CD4-positive, CD25-positive, alpha-beta regulatory T cell (primary cell): ENCODE results near the gene MIX23. TPM values are rescaled to one million over a fixed set of nuclear protein-coding genes. Genes with fewer than 3 reads are reported as not detected.
A peak's percentile ranks its signal among the peaks of the same experiment; 100 is the strongest.

Experiments used
- ATAC-seq, 2 donors: fragments of 150-1000 bp; cut with Tn5 transposase; one replicate each; pipeline ENCODE4 v1.10.0; 2021; ENCODE audit warnings: low read depth in 2 of 2, moderate number of reproducible peaks in 2 of 2, moderate library complexity in 1 of 2
- DNase-seq, 3 donors: peaks; one replicate each; pipeline versions ENCODE4 v3.0.0 to v3.0.0-alpha.2; 2012 to 2022; ENCODE audit warnings: mixed read lengths in 1 of 3
- H3K27ac ChIP-seq: one replicate; pipeline ENCODE4 v1.7.0; 2013; ENCODE audit warnings: mild to moderate bottlenecking, low read length; ENCODE audit not compliant: insufficient read depth, poor library complexity, severe bottlenecking
- H3K27me3 ChIP-seq: one replicate; pipeline ENCODE4 v1.7.0; 2013; ENCODE audit warnings: low read length; ENCODE audit not compliant: control insufficient read depth, insufficient read depth
- H3K36me3 ChIP-seq: one replicate; pipeline ENCODE4 v1.7.0; 2013; ENCODE audit warnings: mild to moderate bottlenecking, low read length, moderate library complexity; ENCODE audit not compliant: control insufficient read depth, insufficient read depth
- H3K4me1 ChIP-seq: 2 replicates; pipeline ENCODE4 v1.7.0; 2013; ENCODE audit warnings: mild to moderate bottlenecking, low read length; ENCODE audit not compliant: insufficient read depth, control insufficient read depth, poor library complexity, severe bottlenecking
- H3K4me3 ChIP-seq: one replicate; pipeline ENCODE4 v1.7.0; 2013; ENCODE audit warnings: low read depth, mild to moderate bottlenecking, low read length, moderate library complexity
- H3K9me3 ChIP-seq, 2 experiments: 1 replicate in 1 of 2; 2 replicates in 1 of 2; pipeline ENCODE4 v1.7.0; 2013; ENCODE audit warnings: low read length in 2 of 2, mild to moderate bottlenecking in 1 of 2, moderate library complexity in 1 of 2; ENCODE audit not compliant: control insufficient read depth in 2 of 2
- H3K27ac Mint-ChIP-seq, 3 donors: one replicate each; pipeline ENCODE4 v1.8.0; 2020 to 2022; ENCODE audit warnings: mild to moderate bottlenecking in 3 of 3, mixed read lengths in 3 of 3, moderate library complexity in 2 of 3
- H3K27me3 Mint-ChIP-seq: one replicate; pipeline ENCODE4 v1.8.0; 2022; ENCODE audit warnings: mild to moderate bottlenecking, mixed read lengths
- H3K36me3 Mint-ChIP-seq: one replicate; pipeline ENCODE4 v1.8.0; 2020; ENCODE audit warnings: mixed read lengths
- H3K4me1 Mint-ChIP-seq, 4 donors: one replicate each; pipeline ENCODE4 v1.8.0; 2020 to 2022; ENCODE audit warnings: mixed read lengths in 4 of 4, mild to moderate bottlenecking in 1 of 4
- H3K4me3 Mint-ChIP-seq, 4 donors: one replicate each; pipeline ENCODE4 v1.8.0; 2020 to 2022; ENCODE audit warnings: mild to moderate bottlenecking in 4 of 4, mixed read lengths in 4 of 4, moderate library complexity in 3 of 4
- H3K9me3 Mint-ChIP-seq, 7 donors: one replicate each; pipeline ENCODE4 v1.8.0; 2020 to 2022; ENCODE audit warnings: mixed read lengths in 7 of 7, mild to moderate bottlenecking in 3 of 7, moderate library complexity in 2 of 7
- polyA plus RNA-seq, 4 donors: library from polyadenylated mRNA; unstranded; fragments of 300-500 nt; fragmentation: Illumina TruSeq; gene quantifications; one replicate each; pipeline ENCODE4 v1.2.3, GENCODE V29; 2021
- total RNA-seq: library from RNA; stranded (reverse); gene quantifications from one replicate; pipeline ENCODE4 v1.2.3, GENCODE V29; 2022

MIX23 gene
- total and polyA plus RNA-seq, 5 donors from 2014 or later = 14.1 to 33.1 (median 23.5) TPM

DNA sequence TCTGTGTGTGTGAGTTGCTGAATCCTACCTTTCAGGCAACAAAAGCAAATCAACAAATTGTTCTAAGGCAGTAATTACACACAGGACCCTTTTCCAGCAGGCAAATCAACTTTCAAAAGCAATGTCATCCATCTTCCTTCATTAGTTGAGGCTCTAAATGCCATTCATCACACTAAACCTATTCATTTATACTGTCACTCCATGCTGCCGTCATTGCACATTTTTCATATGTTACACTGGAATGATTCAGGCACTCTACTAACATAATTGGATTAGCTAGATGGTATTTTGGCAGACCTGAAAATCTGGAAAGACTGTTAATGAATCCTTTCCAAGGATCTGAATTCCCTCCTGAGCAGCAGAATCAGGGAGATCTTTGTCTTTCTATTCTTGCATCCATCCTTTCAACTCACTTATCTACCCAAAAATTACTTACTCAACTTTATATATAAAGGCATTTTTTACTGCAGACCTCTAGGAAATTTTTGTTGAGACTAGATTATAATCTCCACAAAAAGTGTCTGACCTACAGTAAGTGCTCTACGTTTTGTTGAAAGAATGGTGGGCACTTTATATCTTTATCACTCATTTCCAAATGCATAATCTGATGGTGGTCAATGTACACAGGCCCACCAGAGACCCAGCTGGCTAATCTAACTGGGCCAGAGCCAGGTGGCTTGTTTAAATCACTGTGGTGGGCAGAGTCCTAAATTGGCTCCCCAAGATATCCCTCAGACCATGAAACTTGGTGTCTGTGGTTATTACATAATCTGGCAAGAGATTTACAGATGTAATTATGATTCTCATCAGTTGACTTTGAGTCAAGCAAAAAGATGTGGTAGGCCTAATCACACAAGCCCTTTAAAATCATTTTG, 25.0 kb downstream of the MIX23 start:
- no peaks in the 10 kb centered on the region for H3K4me1 ChIP-seq
- H3K27ac Mint-ChIP-seq = peak overlapping the region in 1 of 3 donors; percentile 26
- H3K36me3 Mint-ChIP-seq = peaks cover 19% of the 10 kb centered on the region
- peaks cover 11% of the 10 kb centered on the region for H3K36me3 ChIP-seq
- H3K27me3 ChIP-seq = no peaks in the 10 kb centered on the region
- no peaks in the 10 kb centered on the region for H3K9me3 ChIP-seq
- no peaks in the 10 kb centered on the region for H3K27me3 Mint-ChIP-seq
- no peaks in the 10 kb centered on the region for H3K9me3 Mint-ChIP-seq
- no peak overlapping the region for H3K4me3 ChIP-seq
- DNase-seq = no peak
- ATAC-seq = no peak
- no peak overlapping the region for H3K27ac ChIP-seq
- H3K4me1 Mint-ChIP-seq = no peaks in the 10 kb centered on the region
- no peak overlapping the region for H3K4me3 Mint-ChIP-seq

DNA sequence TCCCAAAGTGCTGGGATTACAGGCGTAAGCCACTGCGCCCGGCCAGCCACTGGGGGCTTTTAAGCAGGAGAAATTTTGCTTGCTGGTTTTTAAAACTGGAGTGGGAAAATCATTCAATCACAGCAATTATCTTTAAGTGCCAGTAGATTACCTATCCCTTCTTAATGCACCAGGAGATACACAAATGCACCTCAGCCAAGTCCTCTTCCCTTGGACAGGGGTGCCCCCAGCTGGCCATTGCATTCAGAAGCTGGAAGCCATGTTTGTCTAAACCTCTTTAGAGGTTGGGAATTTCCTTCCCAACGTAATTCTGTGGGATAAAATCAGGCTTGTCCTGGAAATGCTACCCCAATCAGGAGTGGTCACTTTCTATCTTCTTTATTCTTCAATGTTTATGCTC, 26.6 kb downstream of the MIX23 start:
- Mint-ChIP-seq H3K36me3 (peaks cover 12% of the 10 kb centered on the region), H3K4me1 (no peaks in the 10 kb centered on the region), H3K4me3 (no peak overlapping the region), H3K27me3 (no peaks in the 10 kb centered on the region), H3K27ac (no peak overlapping the region), H3K9me3 (no peaks in the 10 kb centered on the region)
- Histone ChIP-seq H3K27ac (no peak overlapping the region), H3K36me3 (peaks cover 3% of the 10 kb centered on the region), H3K4me3 (no peak overlapping the region), H3K4me1 (no peaks in the 10 kb centered on the region), H3K9me3 (no peaks in the 10 kb centered on the region), H3K27me3 (no peaks in the 10 kb centered on the region)
- ATAC-seq (no peak), DNase-seq (peak in 1 of 3 donors; percentile 30)

DNA sequence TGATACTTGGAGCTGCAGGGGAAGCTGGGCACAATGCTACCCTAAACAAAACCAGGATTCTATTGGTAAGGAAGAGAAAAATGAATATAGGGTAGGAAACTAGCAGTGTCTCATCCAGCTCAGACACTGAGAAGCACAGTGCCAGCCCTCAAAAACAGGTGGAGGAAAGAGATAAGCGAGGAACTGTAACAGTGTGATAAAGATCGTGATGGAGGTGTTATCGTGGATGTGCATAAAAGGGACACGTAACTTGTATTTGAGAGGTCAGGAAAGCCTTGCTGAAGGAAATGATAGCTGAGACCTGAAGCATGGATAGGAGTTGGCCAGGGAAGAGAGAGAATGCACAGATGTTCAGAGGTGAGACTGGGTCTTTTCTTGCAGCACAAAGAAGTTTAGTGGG, 27.4 kb downstream of the MIX23 start:
- no peaks in the 10 kb centered on the region for H3K27me3 Mint-ChIP-seq
- Histone ChIP-seq H3K9me3 (no peaks in the 10 kb centered on the region), H3K27me3 (no peaks in the 10 kb centered on the region), H3K36me3 (peaks cover 3% of the 10 kb centered on the region), H3K27ac (no peak overlapping the region), H3K4me3 (no peak overlapping the region), H3K4me1 (no peaks in the 10 kb centered on the region)
- peaks cover 12% of the 10 kb centered on the region for H3K36me3 Mint-ChIP-seq
- H3K4me3 Mint-ChIP-seq = no peak overlapping the region
- peak overlapping the region; percentile 1 to 45 (median 10) for H3K27ac Mint-ChIP-seq
- DNase-seq = no peak
- ATAC-seq = no peak
- H3K9me3 Mint-ChIP-seq = no peaks in the 10 kb centered on the region
- no peaks in the 10 kb centered on the region for H3K4me1 Mint-ChIP-seq

DNA sequence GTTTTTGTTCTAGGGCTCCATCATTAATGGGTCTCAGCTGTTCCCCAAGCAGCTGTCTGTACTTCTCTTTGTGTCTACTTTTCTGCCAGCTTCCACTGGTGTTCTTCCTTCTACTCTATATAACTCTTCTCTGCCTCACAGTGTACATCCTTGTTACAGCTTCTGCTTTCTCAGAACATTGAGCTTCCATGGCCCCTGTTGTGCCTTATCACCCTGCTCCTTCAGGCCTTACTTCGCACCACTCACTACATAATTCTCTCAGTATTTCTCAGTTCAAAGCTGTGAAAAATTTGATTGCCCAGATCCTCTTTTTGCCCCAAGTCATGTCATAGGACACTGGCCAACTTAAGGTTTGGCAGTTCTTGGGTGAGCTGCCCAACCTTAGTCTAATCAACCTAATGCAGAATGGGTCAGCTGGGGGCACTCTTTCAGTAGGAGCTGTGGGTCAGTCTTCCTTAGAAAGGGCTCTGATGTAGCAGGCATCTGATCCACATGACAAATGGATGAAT, 29.1 kb downstream of the MIX23 start:
- Mint-ChIP-seq H3K36me3 (peaks cover 8% of the 10 kb centered on the region), H3K27me3 (no peaks in the 10 kb centered on the region), H3K27ac (peak overlapping the region in 1 of 3 donors; percentile 46), H3K4me1 (no peaks in the 10 kb centered on the region), H3K4me3 (no peak overlapping the region), H3K9me3 (no peaks in the 10 kb centered on the region)
- Histone ChIP-seq H3K4me3 (no peak overlapping the region), H3K4me1 (no peaks in the 10 kb centered on the region), H3K9me3 (no peaks in the 10 kb centered on the region), H3K27ac (no peak overlapping the region), H3K27me3 (no peaks in the 10 kb centered on the region), H3K36me3 (peaks cover 2% of the 10 kb centered on the region)
- ATAC-seq (no peak), DNase-seq (no peak)

DNA sequence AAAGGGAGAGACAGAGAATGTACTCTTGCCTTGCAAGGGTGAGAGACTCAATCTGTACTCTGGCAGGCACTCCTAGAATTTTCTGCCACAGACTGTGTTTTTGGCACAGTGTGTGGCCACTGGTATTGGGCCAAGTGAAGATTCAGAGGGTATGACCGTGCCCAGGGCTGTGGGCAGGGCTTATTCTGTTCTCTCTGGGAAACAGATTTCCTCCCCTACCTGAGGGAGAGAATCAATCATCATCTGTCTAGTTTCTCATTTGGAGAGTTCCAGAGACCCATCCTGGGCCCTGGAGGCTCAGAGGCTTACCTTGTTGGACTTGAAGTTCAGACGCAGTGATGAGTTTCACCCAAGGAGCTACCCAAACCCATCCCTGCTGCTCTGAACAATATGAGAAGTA, 29.8 kb downstream of the MIX23 start:
- no peak overlapping the region for H3K4me3 ChIP-seq
- H3K4me1 Mint-ChIP-seq = no peaks in the 10 kb centered on the region
- no peaks in the 10 kb centered on the region for H3K9me3 ChIP-seq
- no peak for DNase-seq
- no peaks in the 10 kb centered on the region for H3K27me3 Mint-ChIP-seq
- H3K4me3 Mint-ChIP-seq = no peak overlapping the region
- peaks cover under 1% of the 10 kb centered on the region for H3K36me3 Mint-ChIP-seq
- no peak overlapping the region for H3K27ac ChIP-seq
- no peaks in the 10 kb centered on the region for H3K27me3 ChIP-seq
- no peaks in the 10 kb centered on the region for H3K4me1 ChIP-seq
- H3K27ac Mint-ChIP-seq = no peak overlapping the region
- ATAC-seq = no peak
- H3K36me3 ChIP-seq = no peaks in the 10 kb centered on the region
- peaks cover 0 to under 1% (median 0%) of the 10 kb centered on the region in 7 donors for H3K9me3 Mint-ChIP-seq

DNA sequence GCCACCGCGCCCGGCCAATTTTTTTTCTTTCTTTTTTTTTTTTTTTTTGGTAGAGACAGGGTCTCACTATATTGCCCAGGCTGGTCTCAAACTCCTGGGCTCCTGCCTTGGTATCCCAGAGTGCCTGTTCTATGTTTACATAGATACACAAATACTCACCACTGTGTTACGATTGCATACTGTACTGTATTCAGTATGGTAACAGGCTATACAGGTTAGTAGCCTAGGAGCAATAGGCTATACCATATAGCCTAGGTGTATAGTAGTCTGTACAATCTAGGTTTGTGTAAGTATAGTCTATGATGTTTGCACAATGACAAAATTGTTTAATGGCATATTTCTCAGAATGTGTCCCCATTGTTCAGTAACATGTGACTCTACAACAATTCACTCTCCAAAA, 31.4 kb downstream of the MIX23 start:
- no peak for ATAC-seq
- no peaks in the 10 kb centered on the region for H3K4me1 Mint-ChIP-seq
- no peaks in the 10 kb centered on the region for H3K36me3 Mint-ChIP-seq

DNA sequence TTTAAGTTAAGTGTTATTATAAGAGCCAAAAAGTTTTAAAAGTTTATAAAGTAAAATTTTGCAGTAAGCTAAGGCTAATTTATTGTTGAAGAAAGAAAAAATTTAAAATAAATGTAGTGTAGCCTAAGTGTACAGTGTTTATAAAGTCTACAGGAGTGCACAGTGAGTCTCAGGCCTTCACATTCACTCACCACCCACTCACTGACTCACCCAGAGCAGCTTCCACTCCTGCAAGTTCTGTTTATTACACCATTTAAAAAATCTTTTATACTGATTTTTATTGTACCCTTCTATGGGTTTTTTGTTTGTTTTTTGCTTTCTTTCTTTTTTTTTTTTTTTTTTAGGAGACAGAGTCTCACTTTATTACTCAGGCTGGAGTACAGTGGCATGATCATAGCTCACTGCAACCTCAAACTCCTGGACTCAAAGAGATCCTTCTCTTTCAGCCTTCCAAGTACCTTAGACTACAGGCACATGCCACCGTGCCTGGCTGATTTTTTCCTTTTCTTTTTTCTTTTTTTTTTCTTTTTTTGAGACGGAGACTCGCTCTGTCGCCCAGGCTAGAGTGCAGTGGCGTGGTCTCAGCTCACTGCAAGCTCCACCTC, 32.1 kb downstream of the MIX23 start:
- Histone ChIP-seq H3K9me3 (no peaks in the 10 kb centered on the region), H3K4me3 (no peak overlapping the region), H3K27me3 (peaks cover 3% of the 10 kb centered on the region), H3K4me1 (no peaks in the 10 kb centered on the region), H3K27ac (no peak overlapping the region), H3K36me3 (no peaks in the 10 kb centered on the region)
- Mint-ChIP-seq H3K4me3 (no peak overlapping the region), H3K36me3 (no peaks in the 10 kb centered on the region), H3K4me1 (no peaks in the 10 kb centered on the region), H3K27ac (no peak overlapping the region), H3K27me3 (peaks cover 5% of the 10 kb centered on the region), H3K9me3 (peaks cover 0 to 4% (median 0%) of the 10 kb centered on the region in 7 donors)
- ATAC-seq (no peak), DNase-seq (no peak)

More for the DNA sequence above, 31.4 kb downstream of the MIX23 start:
- DNase-seq = no peak
- H3K36me3 ChIP-seq = no peaks in the 10 kb centered on the region
- no peak overlapping the region for H3K4me3 Mint-ChIP-seq
- no peak overlapping the region for H3K27ac ChIP-seq
- no peaks in the 10 kb centered on the region for H3K4me1 ChIP-seq
- H3K27me3 Mint-ChIP-seq = peaks cover 5% of the 10 kb centered on the region
- H3K27me3 ChIP-seq = peaks cover 3% of the 10 kb centered on the region
- peaks cover 0 to 4% (median 0%) of the 10 kb centered on the region in 7 donors for H3K9me3 Mint-ChIP-seq
- no peak overlapping the region for H3K27ac Mint-ChIP-seq
- no peak overlapping the region for H3K4me3 ChIP-seq
- H3K9me3 ChIP-seq = no peaks in the 10 kb centered on the region
